Measurements from ENCODE around the gene ASB7.

- TF ChIP-seq, protein P1, sequence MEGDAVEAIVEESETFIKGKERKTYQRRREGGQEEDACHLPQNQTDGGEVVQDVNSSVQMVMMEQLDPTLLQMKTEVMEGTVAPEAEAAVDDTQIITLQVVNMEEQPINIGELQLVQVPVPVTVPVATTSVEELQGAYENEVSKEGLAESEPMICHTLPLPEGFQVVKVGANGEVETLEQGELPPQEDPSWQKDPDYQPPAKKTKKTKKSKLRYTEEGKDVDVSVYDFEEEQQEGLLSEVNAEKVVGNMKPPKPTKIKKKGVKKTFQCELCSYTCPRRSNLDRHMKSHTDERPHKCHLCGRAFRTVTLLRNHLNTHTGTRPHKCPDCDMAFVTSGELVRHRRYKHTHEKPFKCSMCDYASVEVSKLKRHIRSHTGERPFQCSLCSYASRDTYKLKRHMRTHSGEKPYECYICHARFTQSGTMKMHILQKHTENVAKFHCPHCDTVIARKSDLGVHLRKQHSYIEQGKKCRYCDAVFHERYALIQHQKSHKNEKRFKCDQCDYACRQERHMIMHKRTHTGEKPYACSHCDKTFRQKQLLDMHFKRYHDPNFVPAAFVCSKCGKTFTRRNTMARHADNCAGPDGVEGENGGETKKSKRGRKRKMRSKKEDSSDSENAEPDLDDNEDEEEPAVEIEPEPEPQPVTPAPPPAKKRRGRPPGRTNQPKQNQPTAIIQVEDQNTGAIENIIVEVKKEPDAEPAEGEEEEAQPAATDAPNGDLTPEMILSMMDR (conservative IDR thresholded peaks at IDR 0.05) = no peak
- no peak for TF ChIP-seq EZH2 (IDR thresholded peaks at IDR 0.05; ENCODE audit: low read depth)
Observed at GRCh38 chr15:100690795-100691158, 88.4 kb downstream of the ASB7 start.

Data from PC-9 (cell line).